ENCODE measurements around the gene ATP11A. TPM values are rescaled to one million over a fixed set of nuclear protein-coding genes. Genes with fewer than 3 reads are reported as not detected.

Gene ATP11A
- total and polyA plus RNA-seq, 2 donors (not counting 3 experiments of a cell fraction or from before 2014, with no cell fraction given) = 16.5 to 88.1 TPM

- Histone ChIP-seq H3K79me2 (ENCODE audit: control insufficient read depth, insufficient read depth, low read length) (no peaks in the 10 kb centered on the region), H3K27me3 (ENCODE audit: control insufficient read depth in 2 of 2, insufficient read depth in 2 of 2, low read length in 2 of 2) (no peaks in the 10 kb centered on the region), H3K9me3 (replicated peaks; ENCODE audit: control insufficient read depth, insufficient read depth, low read length) (no peaks in the 10 kb centered on the region), H3K9ac (replicated peaks; ENCODE audit: extremely low read depth, insufficient read depth, low read length) (no peak overlapping the region), H3K4me1 (ENCODE audit: control insufficient read depth, extremely low read depth, insufficient read depth, low read length) (peaks cover 4% of the 10 kb centered on the region), H3K36me3 (ENCODE audit: control insufficient read depth in 2 of 2, extremely low read depth in 1 of 2, insufficient read depth in 2 of 2, low read length in 2 of 2) (peaks cover 0 to 2% of the 10 kb centered on the region in 2 experiments), H4K20me1 (replicated peaks; ENCODE audit: control insufficient read depth, extremely low read depth, insufficient read depth, low read length) (no peaks in the 10 kb centered on the region), H2AFZ (ENCODE audit: low read depth, low read length) (no peak overlapping the region), H3K9me1 (replicated peaks; ENCODE audit: control insufficient read depth, extremely low read depth, insufficient read depth, low read length) (no peaks in the 10 kb centered on the region), H3K27ac (ENCODE audit: insufficient read depth, low read depth, low read length) (no peak overlapping the region), H3K4me3 (replicated peaks in 1 of 3; ENCODE audit: insufficient read depth in 1 of 3, low read depth in 1 of 3, low read length in 3 of 3) (no peak overlapping the region), H3K4me2 (ENCODE audit: insufficient read depth, low read length) (no peak overlapping the region)
- intact Hi-C loops (cut with micrococcal nuclease) (no loop called here), dilution Hi-C loops (cut with MboI; ENCODE audit: extremely low pct_ligation_motif_present, low sequenced_read_pairs) (no loop called here)
- no peak for FAIRE-seq
- TF ChIP-seq JUN (IDR thresholded peaks at IDR 0.05; ENCODE audit: borderline replicate concordance, insufficient read depth, insufficient read length, low read depth) = no peak
- no peak for TF ChIP-seq POLR2A (IDR thresholded peaks at IDR 0.05; ENCODE audit: low read depth, low read length)
- TF ChIP-seq GATA2 (IDR thresholded peaks at IDR 0.05; ENCODE audit: insufficient read depth, insufficient read length, low read depth, low read length) = no peak
- TF ChIP-seq MYC (IDR thresholded peaks at IDR 0.05; ENCODE audit: low read depth, low read length) = no peak
- no peak for TF ChIP-seq POLR2AphosphoS5 (IDR thresholded peaks at IDR 0.05; ENCODE audit: insufficient read depth, low read depth, low read length)
- no peak for TF ChIP-seq CTCF (IDR thresholded peaks at IDR 0.05; ENCODE audit: extremely low read depth in 1 of 2, insufficient read depth in 1 of 2, low read depth in 1 of 2, low read length in 2 of 2)
- TF ChIP-seq MAX (IDR thresholded peaks at IDR 0.05; ENCODE audit: insufficient read depth, insufficient read length) = no peak
- no peak for TF ChIP-seq EZH2 (IDR thresholded peaks at IDR 0.05; ENCODE audit: borderline replicate concordance, low read depth, low read length, severe bottlenecking)
- no peak for TF ChIP-seq FOS (IDR thresholded peaks at IDR 0.05; ENCODE audit: borderline replicate concordance, insufficient read depth, low read length)
- CTCF ChIA-PET = no interaction called here
- no TSS peak for BruUV-seq (replicated peaks)
- no peak for DNase-seq (ENCODE audit: low read depth, low spot score)
- POLR2A ChIA-PET = no interaction called here
Observed at GRCh38 chr13:112774448-112774792, 84.6 kb downstream of the ATP11A start.

All from endothelial cell of umbilical vein (primary cell).